ENCODE measurements around the gene INPPL1.

GRCh38 chr11:72234920-72235319 lies 10.4 kb downstream of the INPPL1 start:
- no peak for TF ChIP-seq YY1 (IDR thresholded peaks at IDR 0.05; ENCODE audit: insufficient read depth, insufficient read length)
- no peak for TF ChIP-seq ZNF274 (IDR thresholded peaks at IDR 0.05; ENCODE audit: low read depth, low read length)

Measured in NT2/D1 (cell line).